MG63 (cell line): ENCODE results near the gene DHRS4. TPM values are rescaled to one million over a fixed set of nuclear protein-coding genes. Genes with fewer than 3 reads are reported as not detected.
"Not testable (repeated sequence)": the region's sequence is repeated elsewhere in the genome, so short reads cannot be mapped to it uniquely, and the experiment has no call there.

Experiments
- DNase-seq: peaks from one replicate; pipeline ENCODE4 v3.0.0-alpha.2; 2020
- H3K27me3 ChIP-seq: fragments of 250-450 bp; sonication (Bioruptor Pico); 2 replicates; pipeline ENCODE4 v1.5.1; 2020; ENCODE audit warnings: mild to moderate bottlenecking, moderate library complexity
- H3K36me3 ChIP-seq: fragments of 250-450 bp; sonication (Bioruptor Pico); 2 replicates; pipeline ENCODE4 v1.5.1; 2020; ENCODE audit warnings: mild to moderate bottlenecking, moderate library complexity
- H3K4me3 ChIP-seq: fragments of 250-450 bp; sonication (Bioruptor Pico); 2 replicates; pipeline ENCODE4 v1.5.1; 2020; ENCODE audit warnings: mild to moderate bottlenecking, moderate library complexity
- H3K9me3 ChIP-seq: fragments of 250-450 bp; sonication (Bioruptor Pico); 2 replicates; pipeline ENCODE4 v1.5.1; 2020; ENCODE audit warnings: mild to moderate bottlenecking, moderate library complexity
- total RNA-seq: library from RNA; depleted of rRNA; stranded (reverse); fragments of >200 nt; shearing (Covaris generic); gene quantifications from 2 replicates; pipeline ENCODE4 v1.2.3, GENCODE V29; 2014; ENCODE audit warnings: low replicate concordance

Gene DHRS4
- total RNA-seq, 1 experiment from 2014 or later = 32.4 TPM

DNA sequence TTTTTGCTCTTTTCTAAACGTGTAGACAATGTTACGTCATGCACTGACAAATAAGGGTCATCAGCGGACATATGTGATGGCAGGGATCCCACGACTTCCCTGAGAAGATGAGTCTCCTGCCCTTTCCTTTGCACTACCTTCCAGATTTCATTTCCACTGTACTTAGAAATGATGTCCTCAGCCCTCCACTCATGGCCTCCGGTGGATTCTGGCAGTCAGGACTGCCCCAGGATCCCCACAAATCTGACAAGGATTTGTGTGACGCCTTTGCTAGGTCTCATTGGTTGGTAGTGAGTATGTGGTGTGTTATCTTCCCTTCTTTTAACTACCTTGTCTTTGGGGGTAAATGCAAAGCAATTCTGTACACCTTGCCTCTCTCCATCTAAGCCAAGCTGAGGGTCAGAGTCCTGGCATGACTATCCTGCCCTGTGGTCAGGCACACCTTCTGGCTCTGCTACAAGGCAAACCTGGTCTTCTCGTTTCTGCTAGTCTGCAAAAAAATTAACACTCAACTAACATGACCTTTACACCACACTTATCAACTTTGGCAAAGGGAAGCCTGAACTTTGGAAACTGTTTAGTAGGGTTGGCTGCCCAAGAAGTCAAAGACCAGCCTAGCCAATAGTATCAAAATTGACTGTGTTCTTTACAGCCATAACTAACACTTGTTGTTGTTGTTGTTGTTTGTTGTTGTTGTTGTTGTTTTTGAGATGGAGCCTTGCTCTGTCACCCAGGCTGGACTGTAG lies 17.3 kb upstream of the DHRS4 start:
- H3K9me3 ChIP-seq = no peaks in the 10 kb centered on the region
- no peaks in the 10 kb centered on the region for H3K27me3 ChIP-seq
- no peaks in the 10 kb centered on the region for H3K36me3 ChIP-seq
- no peak overlapping the region for H3K4me3 ChIP-seq
- no peak for DNase-seq

DNA sequence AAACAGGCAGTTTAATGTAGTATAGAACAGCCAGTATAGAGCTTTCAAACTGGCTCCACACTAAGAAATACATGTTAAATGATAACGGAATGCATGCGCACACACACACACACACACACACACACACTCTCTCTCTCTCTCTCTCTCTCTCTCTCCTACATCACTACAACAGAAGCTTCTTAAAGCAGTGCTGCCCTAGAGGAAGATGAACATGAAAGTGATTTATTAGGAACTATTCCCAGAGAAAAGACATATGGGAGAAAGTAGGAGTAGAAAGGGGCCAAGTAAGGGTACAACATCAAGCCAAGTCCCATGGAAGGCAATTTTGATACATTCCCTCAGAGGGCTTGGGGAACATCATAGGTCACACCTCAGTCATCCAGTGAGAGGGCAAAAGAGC lies 16.4 kb upstream of the DHRS4 start:
- H3K27me3 ChIP-seq = no peaks in the 10 kb centered on the region
- H3K4me3 ChIP-seq = no peak overlapping the region
- DNase-seq = no peak
- H3K9me3 ChIP-seq = no peaks in the 10 kb centered on the region
- no peaks in the 10 kb centered on the region for H3K36me3 ChIP-seq

DNA sequence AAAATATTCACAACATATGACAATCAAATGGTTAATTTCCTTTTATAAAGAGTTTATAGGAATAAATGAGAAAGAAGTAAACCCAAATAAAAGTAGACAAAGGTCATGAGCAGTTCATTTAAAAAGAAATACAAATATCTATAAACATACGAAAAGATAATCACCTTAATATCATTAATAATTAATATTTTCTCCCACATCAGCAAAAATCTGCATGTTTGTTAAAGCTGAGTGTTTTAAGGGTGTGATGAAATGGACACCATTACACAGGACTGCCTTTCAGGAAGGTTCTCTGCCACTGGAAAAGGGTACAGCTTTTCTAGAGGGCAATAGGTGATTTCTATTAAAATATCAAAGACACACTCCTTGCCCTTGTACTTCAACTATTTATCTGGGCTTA lies 14.7 kb upstream of the DHRS4 start:
- Histone ChIP-seq H3K9me3 (no peaks in the 10 kb centered on the region), H3K27me3 (no peaks in the 10 kb centered on the region), H3K36me3 (no peaks in the 10 kb centered on the region), H3K4me3 (no peak overlapping the region)
- DNase-seq = no peak

DNA sequence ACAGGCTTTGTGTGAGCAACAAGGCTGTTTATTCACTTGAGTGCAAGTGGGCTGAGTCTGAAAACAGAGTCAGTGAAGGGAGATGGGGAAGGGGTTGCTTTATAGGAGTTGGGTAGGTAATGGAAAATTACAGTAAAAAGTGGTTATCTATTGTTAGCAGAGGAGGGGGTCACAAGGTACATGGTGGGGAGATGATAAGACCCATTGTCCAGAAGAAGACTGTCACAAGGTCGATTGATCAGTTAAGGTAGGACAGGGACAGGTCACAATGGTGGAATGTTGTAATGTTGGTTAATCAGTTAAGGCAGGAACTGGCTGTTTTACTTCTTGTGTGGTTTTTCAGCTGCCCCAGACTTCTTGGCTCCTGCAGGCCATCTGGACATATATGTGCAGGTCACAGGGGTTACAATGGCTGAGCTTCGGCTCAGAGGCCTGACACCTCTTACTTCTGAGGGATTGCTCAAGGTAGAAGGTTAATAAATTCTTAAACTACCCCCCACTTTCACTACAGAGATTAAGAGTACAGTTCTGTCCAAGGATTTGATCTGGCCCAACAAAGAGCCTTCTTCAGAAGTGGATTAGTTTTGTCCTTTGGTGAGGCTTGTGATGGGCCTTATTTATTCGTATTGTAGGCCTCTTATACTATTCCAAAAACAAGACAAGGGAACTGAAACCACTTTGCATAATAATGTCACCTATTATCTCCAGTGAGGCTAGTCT lies 13.8 kb upstream of the DHRS4 start:
- Histone ChIP-seq H3K4me3 (no peak overlapping the region), H3K9me3 (no peaks in the 10 kb centered on the region), H3K27me3 (no peaks in the 10 kb centered on the region), H3K36me3 (no peaks in the 10 kb centered on the region)
- no peak for DNase-seq

DNA sequence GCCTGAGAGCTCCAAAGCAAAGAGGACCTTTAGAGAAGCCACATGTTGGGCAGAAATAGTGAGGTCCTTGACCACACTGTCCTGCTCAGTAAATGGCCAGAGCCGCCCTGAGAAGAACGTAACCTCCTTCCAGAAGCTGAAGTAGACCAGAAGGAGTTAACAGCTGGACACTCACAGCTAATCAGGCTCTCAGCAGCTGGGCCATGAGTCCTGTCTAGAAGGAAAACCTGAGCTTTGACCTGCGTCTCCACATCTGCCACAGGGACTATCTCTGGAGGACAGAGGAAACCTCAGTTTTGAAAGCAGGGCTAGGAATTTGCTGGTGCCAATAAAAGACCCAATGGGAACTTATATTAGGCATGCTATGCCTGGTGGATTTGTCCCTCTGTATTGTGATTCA lies 12.3 kb upstream of the DHRS4 start:
- DNase-seq = no peak
- Histone ChIP-seq H3K36me3 (no peaks in the 10 kb centered on the region), H3K27me3 (no peaks in the 10 kb centered on the region), H3K4me3 (no peak overlapping the region), H3K9me3 (no peaks in the 10 kb centered on the region)

DNA sequence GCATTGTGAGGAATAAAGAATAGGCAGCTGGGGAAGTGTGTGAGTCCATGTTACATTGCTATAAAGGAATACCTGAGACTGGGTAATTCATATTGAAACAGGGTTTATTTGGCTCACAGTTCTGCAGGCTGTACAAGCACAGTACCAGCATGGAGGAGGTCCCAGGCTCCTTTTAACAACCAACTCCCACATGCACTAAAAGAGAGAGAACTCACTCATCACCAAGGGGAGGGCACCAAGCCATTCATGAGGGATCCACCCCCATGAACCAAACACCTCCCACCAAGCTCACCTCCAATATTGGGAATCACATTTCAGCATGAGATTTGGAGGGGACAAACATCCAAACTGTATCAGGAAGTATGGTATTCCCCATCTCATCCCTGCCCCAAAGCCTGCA lies 11.9 kb upstream of the DHRS4 start:
- Histone ChIP-seq H3K4me3 (no peak overlapping the region), H3K9me3 (no peaks in the 10 kb centered on the region), H3K27me3 (no peaks in the 10 kb centered on the region), H3K36me3 (no peaks in the 10 kb centered on the region)
- no peak for DNase-seq

DNA sequence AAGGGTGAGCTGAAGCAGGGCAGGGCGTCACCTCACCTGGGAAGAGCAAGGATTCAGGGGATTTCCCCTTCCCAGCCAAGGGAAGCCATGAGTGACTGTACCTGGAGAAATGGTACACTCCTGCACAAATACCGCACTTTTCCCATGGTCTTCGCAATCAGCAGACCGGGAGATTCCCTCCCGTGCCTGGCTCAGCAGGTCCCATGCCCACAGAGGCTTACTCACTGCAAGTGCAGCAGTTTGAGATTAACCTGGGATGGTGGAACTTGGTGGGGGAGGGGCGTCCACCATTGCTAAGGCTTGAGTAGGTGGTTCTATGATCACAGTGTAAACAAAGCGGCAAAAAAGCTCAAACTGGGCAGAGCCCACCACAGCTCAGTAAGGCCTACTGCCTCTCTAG lies 11.0 kb upstream of the DHRS4 start:
- Histone ChIP-seq H3K9me3 (no peaks in the 10 kb centered on the region), H3K4me3 (no peak overlapping the region), H3K27me3 (no peaks in the 10 kb centered on the region), H3K36me3 (no peaks in the 10 kb centered on the region)
- no peak for DNase-seq

DNA sequence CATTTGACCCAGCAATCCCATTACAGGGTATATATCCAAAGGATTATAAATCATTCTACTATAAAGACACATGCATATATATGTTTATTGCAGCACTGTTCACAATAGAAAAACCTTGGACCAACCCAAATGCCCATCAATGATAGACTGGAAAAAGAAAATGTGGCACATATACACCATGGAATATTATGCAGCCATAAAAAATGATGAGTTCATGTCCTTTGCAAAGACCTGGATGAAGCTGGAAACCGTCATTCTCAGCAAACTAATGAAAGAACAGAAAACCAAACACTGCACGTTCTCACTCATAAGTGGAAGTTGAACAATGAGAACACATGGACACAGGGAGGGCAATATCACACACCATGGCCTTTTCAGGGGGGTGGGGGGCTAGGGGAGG lies 4.5 kb upstream of the DHRS4 start:
- H3K9me3 ChIP-seq, DNase-seq, H3K4me3 ChIP-seq, H3K36me3 ChIP-seq, H3K27me3 ChIP-seq: not testable (repeated sequence)

DNA sequence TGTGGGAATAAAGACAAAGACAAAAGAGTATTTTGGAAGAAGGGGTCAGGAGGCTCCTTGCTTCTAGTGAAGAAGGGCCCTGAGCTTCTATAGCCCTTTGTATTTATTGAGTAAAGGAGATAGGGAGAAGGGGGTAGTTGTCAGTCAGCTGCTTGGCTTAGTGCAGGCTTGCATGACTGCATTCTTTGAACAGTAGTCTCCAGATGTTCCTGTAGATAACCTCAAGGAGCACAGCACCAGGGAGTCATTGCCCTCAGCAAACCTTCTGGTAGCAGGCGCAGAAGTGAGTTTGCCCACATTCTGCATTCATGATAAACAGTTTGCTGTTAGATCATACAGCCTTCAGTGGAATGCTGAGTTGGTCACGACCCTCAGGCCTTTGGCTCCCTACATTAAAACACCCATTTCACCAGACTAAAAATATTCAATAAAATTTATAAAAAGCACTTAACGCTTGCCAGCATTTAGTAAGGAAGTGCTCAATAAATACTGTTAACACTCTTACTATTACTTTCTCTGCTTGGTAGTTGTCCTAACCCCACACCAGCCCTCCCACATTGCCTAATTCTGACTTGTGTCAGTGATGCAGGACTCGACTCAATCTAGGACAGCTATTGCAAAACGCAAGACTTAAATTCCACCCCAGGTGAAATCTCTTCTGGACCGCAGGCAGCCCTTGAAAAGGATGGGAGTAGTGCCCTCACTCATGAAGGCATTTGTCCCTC lies 3.0 kb upstream of the DHRS4 start:
- H3K9me3 ChIP-seq = no peaks in the 10 kb centered on the region
- no peak overlapping the region for H3K4me3 ChIP-seq
- DNase-seq = no peak
- H3K36me3 ChIP-seq = no peaks in the 10 kb centered on the region
- H3K27me3 ChIP-seq = no peaks in the 10 kb centered on the region

DNA sequence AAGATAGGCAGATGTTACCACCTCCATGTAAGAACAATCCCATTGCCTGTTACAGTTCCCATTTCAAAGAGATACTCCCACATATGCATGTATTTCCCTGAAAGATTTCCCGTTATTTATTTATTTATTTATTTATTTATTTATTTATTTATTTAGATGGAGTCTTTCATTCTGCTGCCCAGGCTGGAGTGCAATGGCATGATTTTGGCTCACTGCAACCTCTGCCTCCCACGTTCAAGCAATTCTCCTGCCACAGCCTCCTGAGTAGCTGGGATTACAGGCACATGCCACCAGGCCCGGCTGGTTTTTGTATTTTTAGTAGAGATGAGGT lies 2.5 kb upstream of the DHRS4 start:
- not testable (repeated sequence) for H3K4me3 ChIP-seq, DNase-seq, H3K27me3 ChIP-seq, H3K36me3 ChIP-seq, H3K9me3 ChIP-seq

DNA sequence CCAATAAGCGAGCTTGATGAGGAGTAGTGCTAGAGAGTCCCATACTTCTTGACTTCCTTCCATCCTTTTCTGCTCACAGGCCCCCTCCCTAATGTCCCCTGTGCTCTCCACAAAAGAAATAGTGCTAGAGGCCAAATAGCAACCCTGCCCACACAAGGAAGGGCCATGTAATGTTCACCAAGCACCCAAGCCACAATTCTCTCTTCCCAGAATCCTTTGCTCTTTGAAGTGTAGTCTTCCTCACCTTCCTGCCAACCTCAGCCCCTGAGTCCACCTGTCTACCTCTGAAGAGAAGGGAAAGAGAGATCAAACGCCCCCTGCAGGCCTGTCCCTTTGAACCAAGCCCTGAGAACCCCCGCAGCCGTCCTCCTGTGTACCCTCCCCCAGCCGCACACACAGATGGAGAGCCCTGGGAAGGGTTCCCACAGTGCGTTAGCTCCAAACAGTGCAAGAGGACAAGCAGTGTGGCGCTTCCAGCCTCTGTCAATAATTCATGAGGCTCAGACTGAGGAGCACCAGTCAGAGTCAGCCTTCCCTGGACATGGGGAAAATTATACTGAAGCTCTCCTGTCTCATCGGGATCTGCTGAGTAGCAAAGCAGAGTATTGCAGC lies 1.9 kb upstream of the DHRS4 start:
- no peak overlapping the region for H3K4me3 ChIP-seq
- H3K27me3 ChIP-seq = no peaks in the 10 kb centered on the region
- H3K9me3 ChIP-seq = no peaks in the 10 kb centered on the region
- no peaks in the 10 kb centered on the region for H3K36me3 ChIP-seq
- no peak for DNase-seq

DNA sequence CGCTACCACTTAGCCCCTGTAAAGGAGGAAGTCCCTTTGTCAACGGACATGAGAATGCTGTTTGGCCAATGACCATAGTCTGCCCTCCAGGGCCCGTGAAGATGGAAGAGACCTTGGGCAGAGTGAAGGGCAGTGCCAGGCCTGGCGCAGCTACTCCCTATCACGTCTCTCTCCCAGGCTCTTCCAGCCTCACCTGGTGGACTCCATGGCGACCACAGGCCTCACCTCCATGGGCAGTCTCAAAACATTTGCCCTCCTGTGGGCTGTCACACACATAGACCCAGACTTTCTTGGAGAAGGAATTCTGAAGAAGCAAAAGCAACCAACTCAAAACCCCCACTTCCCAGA lies 480 bp upstream of the DHRS4 start:
- DNase-seq, H3K36me3 ChIP-seq: not testable (repeated sequence)
- peak overlapping the region; percentile 76 for H3K4me3 ChIP-seq

DNA sequence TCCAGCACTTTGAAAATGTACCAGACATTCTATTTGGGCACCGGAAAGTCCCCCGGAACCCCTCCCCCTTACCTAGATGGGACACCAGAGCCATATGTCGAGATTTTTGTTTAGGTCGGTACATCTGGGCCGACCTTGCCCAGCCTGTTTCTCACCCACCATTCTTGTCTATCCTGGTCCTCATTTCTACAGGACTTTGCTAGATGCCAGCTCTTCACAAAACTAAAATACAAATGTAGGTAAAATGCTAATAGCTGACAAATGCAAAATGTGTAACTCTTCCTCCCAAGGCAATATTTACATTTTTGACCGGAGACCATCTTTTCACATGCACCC lies 677 bp downstream of the DHRS4 start:
- H3K4me3 ChIP-seq = peak overlapping the region; percentile 76
- not testable (repeated sequence) for H3K27me3 ChIP-seq, H3K36me3 ChIP-seq, H3K9me3 ChIP-seq, DNase-seq

More for the DNA sequence above, 480 bp upstream of the DHRS4 start:
- not testable (repeated sequence) for H3K27me3 ChIP-seq, H3K9me3 ChIP-seq

DNA sequence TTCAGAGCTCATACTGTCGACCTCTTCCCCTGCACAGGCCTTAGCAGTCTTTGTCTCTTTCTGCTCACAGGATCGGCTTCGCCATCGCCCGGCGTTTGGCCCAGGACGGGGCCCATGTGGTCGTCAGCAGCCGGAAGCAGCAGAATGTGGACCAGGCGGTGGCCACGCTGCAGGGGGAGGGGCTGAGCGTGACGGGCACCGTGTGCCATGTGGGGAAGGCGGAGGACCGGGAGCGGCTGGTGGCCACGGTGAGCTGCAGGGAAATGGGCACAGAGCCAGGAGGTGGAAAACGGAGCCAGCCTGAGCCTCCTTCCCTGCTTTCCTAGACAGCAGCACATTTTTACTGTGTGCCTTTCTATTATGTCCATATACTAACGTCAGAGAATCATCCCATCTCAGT lies 1.4 kb downstream of the DHRS4 start:
- H3K27me3 ChIP-seq, H3K36me3 ChIP-seq, DNase-seq, H3K4me3 ChIP-seq, H3K9me3 ChIP-seq: not testable (repeated sequence)

DNA sequence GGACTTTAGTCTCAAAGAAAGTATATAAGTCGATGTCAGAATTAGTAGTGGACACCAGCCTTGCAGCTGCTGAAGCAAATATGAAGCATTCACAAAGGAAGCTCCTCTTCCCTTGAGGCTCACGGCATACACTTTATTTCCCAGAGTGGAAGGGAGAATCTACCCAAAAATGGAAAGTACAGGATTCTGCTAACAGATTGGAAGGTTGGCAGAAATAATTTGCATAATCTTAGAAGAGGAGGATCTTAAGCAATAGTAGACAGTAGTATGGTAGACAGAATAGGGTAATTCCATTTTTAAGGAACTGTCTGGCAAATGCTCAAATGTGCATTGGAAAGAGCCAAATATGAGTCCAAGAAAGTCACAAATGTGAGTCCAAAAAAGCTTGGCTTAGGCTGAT lies 2.2 kb downstream of the DHRS4 start:
- H3K27me3 ChIP-seq, H3K36me3 ChIP-seq, H3K4me3 ChIP-seq, H3K9me3 ChIP-seq, DNase-seq: not testable (repeated sequence)

DNA sequence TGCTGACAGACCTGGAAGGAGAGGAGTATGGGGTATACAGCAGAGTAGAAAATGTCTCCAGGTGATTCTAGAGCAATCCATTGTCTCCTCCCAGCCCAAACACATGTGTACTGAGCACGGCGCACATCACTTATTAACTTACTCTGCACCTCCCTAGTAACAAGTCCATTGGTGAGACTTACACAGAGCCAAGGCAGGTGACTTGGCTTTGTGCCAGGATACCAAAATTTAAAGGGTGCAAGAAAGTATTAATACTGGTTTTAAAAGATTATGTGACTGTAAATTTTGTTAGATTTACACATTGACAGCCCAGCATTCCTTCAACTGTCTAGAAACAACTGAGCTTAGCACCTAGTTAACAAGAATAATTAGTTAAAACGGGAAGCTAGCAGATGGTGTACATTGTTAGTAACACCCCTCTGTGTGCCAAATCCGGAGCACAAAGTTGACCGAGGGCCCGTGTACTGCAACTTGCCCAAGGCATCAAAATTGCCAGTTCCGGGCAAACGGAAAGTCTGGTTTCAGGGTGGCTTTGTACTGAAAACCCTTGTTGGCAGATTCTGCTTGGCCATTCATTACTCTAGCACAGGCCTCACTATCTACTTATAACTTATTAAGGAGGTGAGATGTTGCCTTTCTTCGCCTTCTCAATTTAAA lies 4.5 kb downstream of the DHRS4 start:
- not testable (repeated sequence) for H3K27me3 ChIP-seq, DNase-seq, H3K9me3 ChIP-seq, H3K36me3 ChIP-seq, H3K4me3 ChIP-seq

DNA sequence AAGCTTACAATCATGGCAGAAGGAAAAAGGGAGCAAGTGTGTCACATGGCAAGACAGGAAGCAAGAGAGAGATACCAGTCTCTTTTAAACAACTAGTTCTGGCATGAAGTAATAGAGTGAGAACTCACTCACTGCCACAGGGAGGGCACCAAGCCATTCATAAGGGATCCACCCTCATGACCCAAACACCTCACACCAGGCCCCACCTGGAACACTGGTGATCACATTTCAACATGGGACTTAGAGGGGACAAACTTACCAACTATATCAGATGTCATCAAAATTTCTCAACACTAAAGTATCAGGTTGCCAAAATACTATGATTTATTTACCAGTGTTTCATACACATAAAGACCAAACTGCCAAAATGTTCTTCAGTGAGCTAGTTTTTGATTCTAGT lies 7.3 kb downstream of the DHRS4 start:
- not testable (repeated sequence) for DNase-seq, H3K36me3 ChIP-seq, H3K27me3 ChIP-seq, H3K4me3 ChIP-seq, H3K9me3 ChIP-seq
